Islet precursor cell (in vitro differentiated cells): ENCODE measurements around the gene TBX6.

ENCODE experiments used
- DNase-seq: peaks from one replicate; pipeline ENCODE4 v3.0.0-alpha.2; 2018

Gene TBX6

GRCh38 chr16:30085820-30086219 lies 5.9 kb downstream of the TBX6 start:
- no peak for DNase-seq

- no peak for DNase-seq
Observed at GRCh38 chr16:30085247-30085646, 6.5 kb downstream of the TBX6 start.

- no peak for DNase-seq
Observed at GRCh38 chr16:30084816-30085159, 6.9 kb downstream of the TBX6 start.

- DNase-seq = no peak
Observed at GRCh38 chr16:30084096-30084815, 7.5 kb downstream of the TBX6 start.

- DNase-seq = no peak
Observed at GRCh38 chr16:30083216-30084055, 8.3 kb downstream of the TBX6 start.

- no peak for DNase-seq
Observed at GRCh38 chr16:30082545-30083090, 9.1 kb downstream of the TBX6 start.

- DNase-seq = no peak
Observed at GRCh38 chr16:30079480-30079879, 12.2 kb downstream of the TBX6 start.

- DNase-seq = no peak
Observed at GRCh38 chr16:30078744-30079143, 13.0 kb downstream of the TBX6 start.

- no peak for DNase-seq
Observed at GRCh38 chr16:30077656-30078055, 14.1 kb downstream of the TBX6 start.

- no peak for DNase-seq
Observed at GRCh38 chr16:30076276-30076791, 15.4 kb downstream of the TBX6 start.

GRCh38 chr16:30075503-30076275 lies 16.0 kb downstream of the TBX6 start, which contains the start of gene PPP4C:
Gene PPP4C (plus strand): TSS chr16:30075994. CDS start chr16:30076378, 384 bp downstream.
- DNase-seq = peak; percentile 94

GRCh38 chr16:30070490-30070889 lies 21.2 kb downstream of the TBX6 start:
- no peak for DNase-seq

- DNase-seq = no peak
Observed at GRCh38 chr16:30069611-30070462, 21.9 kb downstream of the TBX6 start.

- DNase-seq = no peak
Observed at GRCh38 chr16:30068750-30069610, 22.7 kb downstream of the TBX6 start.

GRCh38 chr16:30068333-30068732 lies 23.4 kb downstream of the TBX6 start:
- DNase-seq = no peak

GRCh38 chr16:30067584-30067916 lies 24.2 kb downstream of the TBX6 start:
- no peak for DNase-seq

- no peak for DNase-seq
Observed at GRCh38 chr16:30066761-30067583, 24.8 kb downstream of the TBX6 start.

- no peak for DNase-seq
Observed at GRCh38 chr16:30065943-30066760, 25.6 kb downstream of the TBX6 start.
